Measurements from ENCODE around the gene TECPR1.
A peak's percentile ranks its signal among the peaks of the same experiment; 100 is the strongest.

TECPR1 gene

DNA sequence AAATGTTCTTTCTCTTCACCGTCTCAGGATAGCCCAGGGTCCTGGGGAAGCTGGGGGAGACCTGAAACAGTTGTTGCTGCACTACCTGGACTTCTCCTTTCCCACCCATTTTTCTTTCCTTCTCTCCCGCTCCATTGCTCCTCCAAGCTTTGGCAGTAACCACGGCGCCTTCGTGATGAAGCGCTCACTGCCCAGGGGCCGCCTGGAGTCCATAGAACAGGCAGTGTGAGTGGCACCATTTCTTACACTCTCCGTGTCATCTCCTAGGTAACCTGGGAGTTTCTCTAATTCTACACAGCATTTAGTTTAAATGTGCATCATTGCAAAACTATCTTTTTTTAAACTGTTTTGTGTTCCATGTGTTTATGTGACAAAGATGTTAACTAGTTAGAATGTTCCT, 81.1 kb downstream of the TECPR1 start:
- FAIRE-seq (no peak), DNase-seq (ENCODE audit: extremely low spot score, insufficient read length, low read depth) (no peak)

DNA sequence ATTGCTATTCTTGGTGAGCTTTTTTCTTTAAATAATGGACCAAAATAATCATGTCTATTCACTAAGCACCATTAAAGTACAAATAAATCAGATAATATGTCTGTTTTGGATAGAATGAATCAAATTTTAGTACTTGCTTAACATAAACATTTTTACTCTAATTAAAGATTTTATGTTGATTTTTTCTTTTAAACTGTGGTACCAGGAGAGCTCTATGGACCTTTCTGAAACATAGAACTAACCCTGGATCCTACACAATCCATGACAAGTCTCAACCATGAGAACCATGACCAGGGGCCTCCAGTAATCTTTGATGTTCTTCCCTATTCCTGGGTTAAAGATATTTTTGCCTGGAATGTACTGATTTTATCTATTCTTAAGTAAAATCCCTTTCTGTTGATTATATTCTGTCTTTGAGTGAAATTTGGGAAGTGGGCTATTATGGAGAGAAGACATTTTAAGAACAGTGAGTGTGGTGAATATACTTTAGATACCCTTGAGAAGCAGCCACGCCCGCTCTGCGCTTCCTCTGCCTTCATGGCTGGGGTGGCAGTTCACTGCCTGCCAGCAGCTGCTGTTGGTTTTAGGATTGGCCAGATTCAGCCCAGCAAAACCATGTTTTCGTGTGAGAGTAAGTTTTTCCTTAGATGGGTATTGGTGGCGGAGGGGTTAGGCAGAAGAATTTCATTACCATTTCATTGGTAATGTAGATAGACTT, 83.0 kb downstream of the TECPR1 start:
- FAIRE-seq, result no peak
- no peak for DNase-seq (ENCODE audit: extremely low spot score, insufficient read length, low read depth)

DNA sequence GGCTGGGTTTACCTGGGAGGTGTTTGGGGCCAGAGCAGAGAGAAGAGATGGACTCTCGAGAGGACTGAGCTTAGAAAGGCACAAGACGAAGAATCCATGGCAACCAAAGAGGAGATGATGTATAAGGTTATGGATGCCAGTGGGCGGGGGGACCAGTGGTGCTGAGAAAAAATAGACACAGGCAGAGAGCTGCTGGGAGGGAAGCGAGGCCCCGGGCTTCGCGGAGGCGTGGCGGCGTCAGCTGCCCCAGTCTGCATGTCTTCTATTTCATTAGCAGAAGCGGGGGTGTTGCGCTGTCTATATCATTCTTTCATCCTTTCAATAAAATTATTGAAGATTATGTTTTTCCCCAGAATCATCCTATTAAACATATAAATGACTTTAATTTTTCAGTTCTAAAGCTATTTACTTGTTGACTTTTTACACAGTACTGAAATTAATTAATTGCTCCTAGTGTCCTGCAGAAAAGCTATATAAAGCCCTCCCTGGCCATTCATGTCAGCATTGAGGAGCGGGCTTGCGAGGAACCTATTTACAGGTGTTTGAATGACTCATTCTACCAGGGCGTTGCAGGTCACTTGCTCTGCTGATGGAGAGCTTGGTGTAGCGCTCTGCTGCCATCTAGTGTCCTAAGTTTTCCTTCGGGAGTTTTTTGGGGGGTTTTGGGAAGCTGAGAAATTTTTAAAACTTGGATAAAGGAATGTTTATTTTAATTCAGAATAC, 83.7 kb downstream of the TECPR1 start:
- FAIRE-seq, result peak; percentile 89
- peak; percentile 73 for DNase-seq (ENCODE audit: extremely low spot score, insufficient read length, low read depth)

DNA sequence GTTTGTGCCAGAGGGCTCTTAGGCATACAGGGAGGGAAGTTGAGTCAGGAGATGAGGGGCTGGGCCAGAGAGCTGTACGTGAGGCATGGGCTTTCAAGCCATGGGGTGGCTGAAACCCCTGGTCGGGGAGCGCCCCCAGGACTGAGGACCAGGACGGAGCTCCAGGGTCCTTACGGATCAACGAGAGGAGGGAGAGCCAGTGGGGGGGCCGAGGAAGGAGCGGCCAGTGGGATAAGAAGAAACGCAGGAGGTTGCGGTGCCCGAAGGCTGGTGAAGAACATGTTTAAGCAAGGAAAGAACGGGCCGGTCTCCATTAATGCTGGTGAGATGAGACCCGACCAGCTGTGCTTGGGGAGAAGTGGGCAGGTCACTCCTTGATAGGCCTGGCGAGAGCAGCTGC, 84.4 kb downstream of the TECPR1 start:
- FAIRE-seq (no peak), DNase-seq (ENCODE audit: extremely low spot score, insufficient read length, low read depth) (no peak)

DNA sequence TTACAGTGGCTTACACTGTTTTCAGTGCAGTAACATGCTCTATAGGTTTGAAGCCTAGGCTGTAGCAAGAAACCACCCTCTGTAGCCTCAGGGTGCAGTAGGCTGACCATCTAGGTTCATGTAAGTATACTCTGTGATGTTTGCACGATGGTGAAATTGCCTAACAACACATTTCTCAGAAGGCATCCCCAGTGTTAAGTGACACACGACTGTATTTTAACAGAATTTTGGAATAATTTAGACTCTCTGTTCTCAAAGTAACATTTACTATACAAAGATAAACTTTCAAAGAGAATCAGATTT, 85.4 kb downstream of the TECPR1 start:
- no peak for DNase-seq (ENCODE audit: extremely low spot score, insufficient read length, low read depth)
- no peak for FAIRE-seq

DNA sequence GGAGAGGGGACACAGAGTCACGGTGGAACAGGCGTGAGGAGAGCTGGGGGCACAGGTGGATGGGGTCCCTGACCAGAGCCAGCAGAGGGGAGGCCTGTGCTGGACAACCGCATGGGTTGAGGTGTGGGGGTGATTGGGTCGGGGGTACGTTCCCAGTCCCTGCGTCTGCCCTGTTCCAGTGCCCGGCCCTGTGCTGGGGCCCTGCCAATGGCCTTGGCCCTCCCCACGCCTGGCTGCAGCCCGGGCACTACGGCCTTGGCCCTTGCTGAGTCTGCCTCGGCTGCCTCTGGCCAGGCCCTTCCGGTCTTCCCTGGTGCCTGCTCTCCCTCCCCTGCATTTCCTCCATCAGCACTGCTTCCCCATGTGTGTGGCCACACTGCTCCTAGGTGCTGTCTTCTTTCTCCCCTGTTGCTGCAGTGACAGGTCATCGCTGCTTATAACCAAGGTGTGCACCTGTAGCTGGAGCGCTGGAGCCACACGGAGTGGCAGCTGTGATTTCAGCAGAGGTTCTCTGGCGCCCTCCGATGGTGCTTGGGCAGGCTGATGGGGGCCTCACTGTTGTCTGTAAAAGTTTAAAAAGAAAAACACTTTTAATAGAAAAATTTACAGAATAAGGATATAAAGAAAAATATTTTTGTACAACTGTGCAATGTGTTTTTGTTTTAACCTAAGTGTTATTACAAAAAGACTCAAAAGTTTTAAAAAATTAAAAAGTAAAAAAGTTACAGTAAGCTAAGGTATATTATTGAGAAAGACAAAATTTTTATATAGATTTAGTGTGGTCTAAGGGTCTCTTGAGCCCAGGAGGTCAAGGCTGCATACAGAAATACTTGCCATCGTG, 86.0 kb downstream of the TECPR1 start:
- DNase-seq (ENCODE audit: extremely low spot score, insufficient read length, low read depth) (no peak), FAIRE-seq (no peak)

All from GM18507 (cell line).